Smooth muscle cell of the coronary artery (primary cell): ENCODE data around the gene ZNF25. TPM values are rescaled to one million over a fixed set of nuclear protein-coding genes. Genes with fewer than 3 reads are reported as not detected.

Experiments used
- total RNA-seq: library from RNA; depleted of rRNA; stranded (reverse); fragments of >200 nt; gene quantifications from 2 replicates; pipeline ENCODE4 v1.2.3, GENCODE V29; 2014; ENCODE audit warnings: low replicate concordance

Gene ZNF25
- total RNA-seq, result 6.9 and 10.5 TPM in 2 replicates

GRCh38 chr10:37976091-37976879 is at the start of gene ZNF25:
Gene ZNF25 (minus strand): TSS chr10:37976647. CDS start chr10:37971722, 4,925 bp downstream.

GRCh38 chr10:38010119-38010903 is 33.9 kb upstream of the ZNF25 start, which contains the start of gene ZNF33A:
Gene ZNF33A (plus strand): TSS chr10:38010675. CDS start chr10:38012342, 1,667 bp downstream.

Other genes with a start within 250 kb of the ZNF25 start
- gene ZNF248, start 119.0 kb downstream of the ZNF25 start, total RNA-seq, result 6.7 and 7.1 TPM in 2 replicates
- 6.9 and 9.8 TPM in 2 replicates for gene ZNF33A, start 34.0 kb upstream of the ZNF25 start, total RNA-seq
- gene ZNF37A, start 117.7 kb upstream of the ZNF25 start, total RNA-seq, result 7.2 and 27.0 TPM in 2 replicates